GM21367 (cell line): ENCODE results near the gene ECHS1.
"Not testable (repeated sequence)": the region's sequence is repeated elsewhere in the genome, so short reads cannot be mapped to it uniquely, and the experiment has no call there.

ENCODE experiments used
- ATAC-seq: cut with Tn5 transposase; IDR thresholded peaks from one replicate; pipeline ENCODE4 v1.9.1; 2021; ENCODE audit not compliant: unreplicated experiment

Gene ECHS1

DNA sequence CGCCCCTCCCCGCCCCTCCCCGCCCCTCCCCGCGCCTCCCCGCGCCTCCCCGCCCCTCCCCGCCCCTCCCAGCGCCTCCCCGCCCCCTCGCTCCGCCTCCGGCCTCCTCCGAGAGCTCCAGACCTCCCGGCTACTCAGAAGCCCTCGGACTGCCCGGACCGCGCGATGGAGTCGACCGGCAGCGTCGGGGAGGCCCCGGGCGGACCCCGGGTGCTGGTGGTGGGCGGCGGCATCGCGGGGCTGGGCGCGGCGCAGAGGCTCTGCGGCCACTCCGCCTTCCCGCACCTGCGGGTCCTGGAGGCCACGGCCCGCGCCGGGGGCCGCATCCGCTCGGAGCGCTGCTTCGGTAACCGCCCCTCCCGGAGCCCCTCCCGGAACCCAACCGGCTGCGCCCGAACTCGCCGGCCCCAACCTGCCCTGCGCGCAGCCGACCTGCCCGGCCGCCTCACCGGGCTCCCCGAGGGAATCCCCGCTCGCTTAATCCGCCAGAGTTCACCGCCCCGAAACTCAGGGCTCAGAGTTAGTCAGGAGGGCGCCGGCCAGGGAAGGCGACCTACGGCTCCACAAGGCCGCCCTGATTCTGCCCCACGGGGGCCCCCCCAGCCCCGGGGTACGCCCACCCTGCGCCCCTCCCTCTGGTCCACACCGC is 6.1 kb upstream of the ECHS1 start, which contains the start of gene PAOX:
Gene PAOX (plus strand): TSS at position 111 of the 649 bp plus-strand sequence. CDS start 55 bp downstream, at position 166.
- ATAC-seq = peak; percentile 54

DNA sequence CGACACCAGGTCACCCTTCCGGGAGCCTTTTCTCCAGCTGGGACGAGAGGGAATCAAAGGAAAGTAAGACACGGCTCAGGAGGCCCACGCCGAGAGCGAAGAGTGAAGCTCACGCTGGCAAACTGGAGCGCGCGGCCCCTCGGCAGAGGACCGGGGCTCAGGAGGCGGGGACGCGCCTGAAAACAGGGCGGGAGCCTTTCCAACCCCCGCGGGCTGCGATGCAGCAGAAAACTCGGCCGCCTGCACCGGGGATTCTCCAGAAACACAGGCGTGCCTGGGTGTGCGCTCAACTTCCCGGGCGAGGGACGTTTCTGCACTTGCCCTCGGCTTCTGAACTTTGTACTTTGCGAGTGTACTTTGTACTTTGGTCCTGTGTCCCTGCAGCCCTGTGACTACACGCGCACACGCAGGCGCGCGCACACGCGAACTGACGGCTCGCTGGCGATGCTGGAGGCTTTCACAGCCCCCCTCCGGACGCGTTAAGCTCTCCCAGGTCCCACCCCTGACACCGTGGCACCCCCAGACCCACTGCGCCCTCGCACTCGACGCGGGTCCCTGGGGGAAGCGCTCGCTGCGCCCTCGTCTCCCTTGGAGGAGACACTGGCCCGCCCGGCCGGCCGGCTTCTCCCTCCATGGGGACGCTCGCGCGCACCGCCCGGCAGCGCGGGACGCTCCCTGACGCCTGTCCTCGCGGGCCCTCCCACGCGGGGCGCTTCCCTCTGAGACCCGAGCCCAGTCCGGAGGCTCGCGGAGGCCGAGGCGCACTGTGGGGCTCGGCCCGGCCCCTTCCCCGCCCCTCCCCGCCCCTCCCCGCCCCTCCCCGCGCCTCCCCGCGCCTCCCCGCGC is 5.3 kb upstream of the ECHS1 start:
- peak; percentile 39 for ATAC-seq

DNA sequence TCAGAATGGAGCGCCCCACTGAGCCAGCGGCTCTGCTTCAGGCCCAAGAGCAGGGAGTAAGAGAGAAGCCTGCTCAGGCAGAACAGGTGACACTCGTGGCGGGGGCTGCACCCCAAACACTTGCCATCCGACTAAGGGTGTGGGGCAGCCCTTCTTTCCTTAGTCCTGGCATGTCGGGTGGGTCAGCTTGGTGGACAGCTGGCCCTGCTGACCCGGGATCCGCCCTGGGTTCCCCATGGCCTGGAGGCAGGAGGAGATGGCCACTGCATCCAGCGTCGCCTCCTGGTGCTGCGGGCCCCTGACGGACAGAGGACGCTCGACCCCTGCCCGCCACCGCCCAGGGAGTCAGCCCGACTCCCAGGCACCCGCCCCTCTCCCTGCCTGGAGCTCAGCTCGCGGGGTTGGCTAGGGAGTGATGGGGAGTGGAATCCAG is 4.7 kb upstream of the ECHS1 start:
- ATAC-seq = no peak

DNA sequence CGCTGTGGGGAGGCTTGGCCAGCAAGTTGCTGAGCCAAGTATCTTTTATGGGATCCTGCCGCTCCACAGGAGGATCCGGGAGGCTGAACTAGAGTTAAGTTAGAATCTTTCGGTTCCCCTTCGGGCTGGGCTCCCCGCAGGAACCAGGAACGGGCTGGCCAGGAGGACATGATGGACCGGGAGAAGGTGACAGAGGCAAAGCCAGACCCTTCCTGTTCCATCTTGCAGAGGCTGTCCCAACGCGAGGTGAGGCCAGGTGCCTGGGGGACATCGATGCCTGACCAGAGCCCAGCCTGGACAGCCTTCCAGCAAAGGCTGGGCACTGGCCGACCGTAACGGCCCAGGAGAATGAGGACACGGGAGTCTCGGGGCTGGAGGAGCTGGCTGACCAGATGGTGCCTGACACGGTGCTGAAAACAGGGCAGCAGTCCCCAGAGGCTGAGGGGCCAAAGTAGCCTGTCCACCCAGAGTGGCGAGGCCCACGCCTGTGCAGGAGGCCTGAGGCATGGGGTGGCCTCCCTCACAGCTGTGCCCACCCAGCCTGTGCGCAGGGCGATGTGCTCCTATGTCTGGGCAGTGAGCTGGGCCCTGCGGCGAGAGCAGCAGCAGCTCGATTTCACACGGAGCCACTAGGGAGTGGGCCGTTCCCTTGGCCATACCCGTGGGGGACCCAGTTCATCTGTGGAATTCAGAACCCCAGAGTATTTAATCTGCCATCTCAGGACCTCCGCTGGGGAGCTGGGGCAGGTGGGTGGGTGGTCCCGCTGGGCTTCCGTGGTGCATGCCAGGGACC is 4.1 kb upstream of the ECHS1 start:
- no peak for ATAC-seq

DNA sequence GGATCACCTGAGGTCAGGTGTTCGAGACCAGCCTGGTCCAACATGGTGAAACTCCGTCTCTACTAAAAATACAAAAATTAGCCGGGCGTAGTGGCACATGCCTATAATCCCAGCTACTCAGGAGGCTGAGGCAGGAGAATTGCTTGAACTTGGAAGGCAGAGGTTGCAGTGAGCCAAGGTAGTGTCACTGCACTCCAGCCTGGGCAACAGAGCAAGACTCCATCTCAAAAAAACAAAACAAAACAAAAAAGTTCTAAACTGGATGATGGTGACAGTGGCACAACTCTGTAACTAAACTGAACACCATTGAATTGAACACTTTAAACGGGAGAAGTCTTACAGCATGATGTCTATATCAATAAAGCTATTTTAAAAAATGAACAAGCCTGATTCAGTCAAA is 3.0 kb upstream of the ECHS1 start:
- ATAC-seq = not testable (repeated sequence)

DNA sequence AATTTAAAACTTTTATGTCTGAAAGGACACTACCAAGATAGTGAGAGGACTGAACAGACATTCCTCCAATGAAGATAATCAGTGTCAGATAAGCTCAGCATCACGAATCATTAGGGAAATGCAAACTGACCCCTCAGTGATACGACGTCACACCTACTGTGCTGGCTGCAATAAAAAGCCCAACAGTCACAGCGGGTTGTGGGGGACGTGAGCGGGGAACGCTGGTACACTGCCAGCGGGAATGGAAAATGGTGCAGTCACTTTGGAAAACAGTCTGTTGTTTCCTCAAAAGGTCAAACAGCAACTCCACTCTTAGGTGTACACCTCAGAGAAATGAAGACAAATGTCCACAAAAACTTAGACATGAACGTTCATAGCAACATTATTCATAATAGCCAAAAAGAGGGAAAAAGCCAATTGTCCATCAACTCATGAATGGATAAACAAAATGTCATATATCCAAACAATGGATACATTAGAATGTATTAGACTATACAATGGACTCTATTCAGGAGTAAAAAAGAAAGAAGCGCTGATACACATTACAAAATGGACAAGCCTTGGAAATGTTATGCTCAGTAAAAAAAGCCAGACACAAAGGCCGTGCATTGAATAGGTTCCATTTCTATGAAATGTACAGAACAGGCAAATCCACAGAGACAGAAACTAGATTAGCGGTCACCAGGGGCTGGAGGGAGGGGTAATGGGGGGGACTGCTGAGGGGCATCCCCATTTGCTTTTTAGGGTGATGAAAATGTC is 2.4 kb upstream of the ECHS1 start:
- ATAC-seq = no peak

DNA sequence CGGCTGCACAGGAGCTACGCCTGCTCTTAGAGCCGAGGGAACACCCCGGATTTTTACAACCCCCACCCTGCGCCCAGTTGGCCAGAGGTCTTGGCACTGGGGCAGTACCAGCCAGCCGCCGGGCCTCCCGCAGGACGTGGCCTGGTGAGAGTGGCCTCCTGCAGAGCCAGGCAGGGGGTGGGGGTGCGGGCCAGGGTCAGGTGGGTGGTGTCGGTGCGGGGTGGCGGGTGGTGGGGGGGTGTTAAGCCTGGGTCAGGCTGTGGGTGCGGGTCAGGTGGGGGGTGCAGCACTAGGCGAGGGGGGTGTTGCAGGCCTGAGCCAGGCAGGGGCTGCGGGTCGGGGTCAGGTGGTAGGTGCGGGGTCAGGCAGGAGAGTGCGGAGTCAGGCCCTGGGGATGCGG is 647 bp downstream of the ECHS1 start:
- no peak for ATAC-seq

DNA sequence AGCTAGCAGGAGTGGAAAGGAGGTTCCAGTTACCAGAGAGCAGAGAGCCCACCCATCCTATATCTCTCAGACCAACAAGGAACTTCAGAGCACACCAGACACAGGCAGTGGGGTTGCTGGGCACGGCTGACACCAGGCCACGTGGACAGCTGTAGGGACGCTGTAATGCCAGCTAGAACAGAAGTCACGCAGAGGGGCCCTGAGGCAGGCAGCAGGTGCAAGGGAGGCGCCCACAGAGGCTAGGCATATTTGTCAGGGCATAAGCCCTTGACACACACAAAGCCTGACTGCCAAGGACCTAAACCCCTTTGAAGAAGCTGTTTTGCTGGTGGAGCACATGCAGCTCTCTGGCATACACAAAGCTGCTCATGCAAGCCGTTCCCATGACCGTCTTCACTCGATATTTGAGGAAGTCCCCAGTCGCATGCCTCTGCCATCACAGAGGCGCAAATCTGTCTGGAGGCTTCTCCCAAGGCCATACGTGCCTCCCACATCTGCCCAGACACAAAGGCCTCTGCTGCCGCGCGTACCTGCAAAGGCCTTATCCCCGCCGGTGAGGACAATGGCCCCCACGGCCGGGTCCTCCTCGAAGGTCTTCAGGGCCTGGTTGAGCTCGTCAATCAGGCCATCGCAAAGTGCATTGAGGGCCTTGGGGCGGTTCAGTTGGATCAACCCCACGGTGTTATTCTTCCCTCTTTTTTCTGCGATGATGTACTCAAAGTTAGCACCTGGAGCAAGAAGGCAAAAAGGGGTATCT is 2.9 kb downstream of the ECHS1 start:
- ATAC-seq = no peak

DNA sequence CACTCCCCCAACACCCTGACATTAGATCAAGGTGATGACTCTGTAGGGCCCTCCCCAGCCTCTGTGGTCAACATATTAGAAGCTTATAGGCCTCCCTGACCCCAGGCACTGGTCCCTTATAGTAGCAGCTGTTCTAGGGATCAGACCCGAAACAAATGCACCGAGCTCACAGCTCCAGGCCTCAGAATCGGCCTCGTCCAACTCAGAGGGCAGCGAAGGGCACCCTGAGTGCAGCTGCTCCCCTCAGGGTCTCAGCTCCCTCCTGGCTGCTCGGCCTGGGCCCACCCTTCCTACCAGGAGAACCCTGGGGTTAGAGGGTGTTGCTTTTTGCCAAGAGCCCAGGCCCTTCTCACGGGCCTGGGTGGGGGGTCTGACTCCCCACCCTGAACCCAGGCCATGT is 5.0 kb downstream of the ECHS1 start:
- no peak for ATAC-seq

DNA sequence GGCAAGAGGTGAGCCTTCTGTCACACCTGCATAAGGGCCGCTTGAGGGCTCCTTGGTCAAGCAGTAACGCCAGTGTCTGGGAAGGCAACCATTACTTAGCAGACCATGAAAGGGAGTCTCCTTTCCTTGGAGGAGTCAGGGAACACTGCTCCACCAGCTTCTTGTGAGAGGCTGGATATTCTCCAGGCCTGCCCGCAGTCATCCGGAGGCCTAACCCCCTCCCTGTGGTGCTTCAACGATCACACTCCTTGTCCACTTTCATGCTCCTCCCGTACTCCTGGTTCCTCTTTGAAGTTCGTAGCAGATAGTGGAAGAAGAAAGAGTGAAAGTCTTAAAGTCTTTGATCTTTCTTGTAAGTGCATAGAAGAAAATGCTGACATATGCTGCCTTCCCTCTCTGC is 5.7 kb downstream of the ECHS1 start:
- ATAC-seq = not testable (repeated sequence)

DNA sequence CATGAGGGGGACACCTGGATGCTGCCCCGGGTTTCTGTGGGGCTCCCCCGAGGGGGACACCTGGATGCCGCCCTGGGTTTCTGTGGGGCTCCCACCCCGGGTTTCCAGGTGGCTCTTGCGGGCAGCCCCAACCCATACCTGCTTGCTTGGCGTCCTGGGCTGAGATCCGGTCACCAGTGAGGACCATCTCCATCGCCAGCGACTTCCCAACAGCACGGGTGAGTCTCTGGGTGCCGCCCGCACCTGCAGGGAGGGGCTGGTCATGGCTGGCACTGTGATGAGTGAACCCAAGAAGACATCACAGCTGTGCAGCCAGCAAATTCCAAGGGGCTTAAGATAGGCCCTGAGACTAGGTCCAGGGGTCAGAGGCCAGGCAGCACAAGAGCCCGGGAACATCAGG is 6.4 kb downstream of the ECHS1 start:
- no peak for ATAC-seq

DNA sequence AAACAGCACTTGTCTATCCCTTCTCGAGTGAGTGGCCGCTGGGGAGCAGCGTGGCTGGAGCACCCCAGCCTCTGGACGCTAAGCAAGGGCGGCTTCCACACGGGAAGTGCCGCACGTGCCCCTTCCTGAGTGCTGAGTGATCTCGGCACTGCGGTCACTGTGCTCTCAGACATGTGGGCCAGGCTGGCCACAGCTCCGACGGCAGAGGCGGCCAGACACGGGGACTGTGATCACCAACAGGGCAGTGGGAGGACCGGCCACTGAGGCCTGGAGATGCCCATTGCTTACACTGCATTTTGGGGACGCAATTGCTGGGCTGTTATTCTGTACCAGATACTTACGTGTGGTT is 7.0 kb downstream of the ECHS1 start:
- ATAC-seq = no peak

DNA sequence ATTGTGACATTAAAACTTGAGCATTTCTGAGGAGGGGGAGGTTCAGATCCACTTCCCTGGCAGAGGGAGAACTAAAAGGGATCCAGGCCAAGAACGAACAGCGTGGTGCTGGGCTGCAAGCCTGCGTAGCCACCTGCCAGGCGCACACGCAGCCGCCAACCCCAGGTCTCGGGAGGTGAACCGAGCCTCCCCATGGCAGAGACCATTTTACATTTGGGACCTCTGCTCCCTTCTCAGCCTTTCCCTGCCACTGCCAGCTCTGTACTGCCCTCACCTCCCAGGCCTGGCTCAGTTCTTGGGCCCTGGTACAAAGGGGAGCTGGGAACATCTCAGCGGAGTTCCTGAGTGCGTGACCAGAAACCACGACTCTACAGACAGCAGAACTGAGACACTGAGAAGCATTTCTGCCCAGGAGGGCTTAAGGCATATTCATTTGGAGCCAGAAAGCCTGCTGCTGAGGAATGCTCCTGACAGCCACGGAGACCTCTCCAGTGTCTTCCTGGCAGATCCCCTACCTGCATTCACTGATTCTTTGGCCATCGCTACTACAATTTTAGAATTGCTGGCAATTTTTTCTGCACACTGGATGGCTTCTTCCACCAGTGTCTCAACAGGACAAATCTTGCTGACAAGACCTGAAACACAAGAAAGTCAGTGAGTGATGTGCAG is 7.6 kb downstream of the ECHS1 start:
- no peak for ATAC-seq

DNA sequence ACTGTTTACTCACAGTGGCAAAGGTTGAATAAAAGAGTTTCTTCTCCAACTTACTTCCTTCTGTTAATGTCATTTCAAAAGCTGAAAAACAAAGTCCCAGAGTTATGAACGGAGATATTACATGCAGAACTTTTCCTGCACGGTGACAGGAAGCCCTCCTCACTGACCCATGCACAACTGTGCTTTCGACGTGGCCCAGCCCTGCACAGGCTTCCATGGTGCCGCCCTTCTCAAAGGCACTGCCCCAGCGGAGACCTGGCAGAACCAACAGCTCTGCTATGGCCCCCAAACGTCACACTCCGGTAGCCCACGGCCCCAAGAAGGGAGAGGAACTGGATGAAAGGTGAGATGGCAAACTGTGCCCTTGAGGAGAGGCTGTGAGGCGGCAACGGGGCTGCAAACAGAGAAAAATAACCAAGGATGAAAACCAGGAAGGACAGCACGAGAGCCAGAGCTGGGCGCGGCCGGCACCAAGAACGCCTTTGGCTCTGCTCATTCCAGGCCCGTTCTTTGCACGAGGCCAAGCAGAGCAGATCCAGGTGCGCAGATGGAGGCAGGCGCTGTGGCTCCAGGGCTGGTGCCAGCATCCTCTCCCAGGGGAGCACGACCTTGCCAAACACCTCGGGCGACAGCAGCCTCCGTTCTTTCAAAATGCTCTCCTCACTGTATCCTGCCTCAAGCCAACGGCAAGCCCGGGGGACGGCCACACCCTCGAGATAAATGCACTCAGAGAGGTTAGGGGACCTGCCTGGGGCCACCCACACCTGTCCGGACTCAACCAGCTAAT is 8.3 kb downstream of the ECHS1 start:
- ATAC-seq = no peak

DNA sequence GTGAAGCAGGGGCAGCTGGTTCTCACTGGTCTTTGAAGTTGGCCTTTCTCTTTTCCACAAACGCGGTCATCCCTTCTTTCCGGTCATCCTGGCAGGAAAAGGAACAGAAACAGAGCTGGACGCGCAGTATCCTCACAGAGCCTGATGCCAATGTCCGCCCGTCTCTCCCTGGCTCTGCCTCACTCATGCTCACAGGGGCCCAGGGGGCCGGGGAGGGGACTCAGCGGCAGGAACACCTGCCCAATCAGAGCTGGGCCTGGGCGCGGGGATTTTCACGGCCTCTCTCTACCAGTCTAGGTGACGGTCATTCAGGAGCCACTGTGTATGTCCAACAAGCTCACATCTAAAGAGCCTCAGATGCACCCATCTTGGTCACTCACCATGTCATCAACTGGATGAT is 10.3 kb downstream of the ECHS1 start:
- ATAC-seq = no peak

DNA sequence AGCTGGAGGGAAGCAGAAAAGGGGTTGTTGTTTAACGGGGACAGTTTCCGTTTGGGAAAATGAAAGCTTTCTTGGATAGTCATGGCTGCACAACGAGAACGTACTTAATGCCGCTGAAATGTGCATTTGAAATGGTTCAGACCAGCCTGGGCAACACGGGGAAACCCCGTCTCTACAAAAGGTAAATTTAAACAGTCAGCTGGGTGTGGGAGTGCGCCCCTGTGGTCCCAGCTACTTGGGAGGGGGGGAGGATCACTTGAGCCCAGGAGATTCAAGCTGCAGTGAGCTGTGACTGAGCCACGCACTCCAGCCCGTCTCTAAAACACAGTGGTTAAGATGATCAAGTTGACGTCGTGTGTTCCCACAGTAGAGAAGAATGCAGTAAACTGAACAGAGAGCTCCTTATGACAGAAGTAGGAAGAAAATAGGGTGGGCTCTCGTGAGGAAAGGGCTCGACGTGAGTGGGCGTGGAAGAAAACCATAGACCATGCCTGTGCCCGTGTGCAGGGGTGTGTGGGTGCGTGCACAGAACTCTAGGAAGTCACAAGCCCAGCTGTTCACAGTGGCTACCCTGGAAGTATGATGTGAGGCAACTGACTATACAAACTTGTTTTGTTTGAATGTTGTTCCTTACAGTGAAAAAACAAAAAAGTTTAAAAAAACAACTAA is 11.2 kb downstream of the ECHS1 start:
- no peak for ATAC-seq

DNA sequence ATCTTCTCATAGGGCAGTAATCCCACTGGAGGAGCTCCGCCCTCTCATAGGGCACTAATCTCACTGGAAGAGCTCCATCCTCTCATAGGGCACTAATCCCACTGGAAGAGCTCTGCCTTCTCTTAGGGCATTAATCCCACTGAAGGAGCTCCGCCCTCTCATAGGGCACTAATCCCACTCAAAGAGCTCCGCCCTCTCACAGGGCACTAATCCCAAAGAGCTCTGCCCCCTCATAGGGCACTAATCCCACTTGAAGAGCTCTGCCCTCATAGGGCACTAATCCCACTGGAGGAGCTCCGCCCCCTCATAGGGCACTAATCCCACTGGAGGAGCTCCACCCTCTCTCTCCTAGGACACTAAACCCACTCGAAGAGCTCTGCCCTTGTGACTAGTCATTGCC is 11.9 kb downstream of the ECHS1 start:
- ATAC-seq = no peak

DNA sequence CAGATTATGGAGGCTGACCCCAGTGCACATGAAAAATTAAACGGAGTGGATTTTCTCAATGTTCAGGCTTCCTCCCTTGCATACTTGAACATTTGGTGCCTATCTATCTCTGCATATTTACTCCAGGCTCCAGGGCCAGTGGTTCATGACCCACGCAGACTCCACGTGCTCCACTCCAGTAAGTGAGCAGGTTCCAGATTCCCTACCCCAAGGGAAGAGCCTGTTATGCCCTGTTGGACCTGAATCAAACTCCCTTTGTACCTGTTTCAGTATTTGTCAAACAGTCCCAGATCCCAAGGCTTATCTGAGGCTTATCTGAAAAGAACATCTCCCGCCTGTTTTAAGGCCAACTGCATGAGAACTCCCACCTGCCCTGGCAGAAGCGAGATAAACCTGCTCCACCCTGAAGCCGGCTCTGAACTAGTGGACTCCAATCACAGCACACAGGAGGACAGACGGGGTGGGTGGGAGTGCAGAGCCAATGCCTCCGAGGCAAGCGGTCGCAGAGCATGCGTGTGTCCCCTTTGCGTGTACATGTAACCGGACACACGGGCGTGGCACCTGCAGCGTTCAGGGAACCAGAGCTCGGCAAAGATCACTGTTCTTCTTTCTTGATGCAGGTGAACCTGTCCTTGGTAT is 13.1 kb downstream of the ECHS1 start:
- no peak for ATAC-seq
